Lower lobe of right lung (tissue), 2 donors: Measurements from ENCODE around the gene GPC6. TPM values are rescaled to one million over a fixed set of nuclear protein-coding genes. Genes with fewer than 3 reads are reported as not detected.

Source experiments
- ATAC-seq, 2 donors: fragments of 200-7000 bp; cut with Tn5 transposase; one replicate each; pipeline ENCODE4 v1.9.1; 2020 to 2022; ENCODE audit warnings: mild to moderate bottlenecking in 2 of 2, moderate library complexity in 2 of 2
- DNase-seq: peaks from one replicate; pipeline ENCODE4 v3.0.0-alpha.2; 2020
- H3K27ac ChIP-seq: fragments of 200-600 bp; one replicate; pipeline ENCODE4 v1.8.0; 2022
- H3K27me3 ChIP-seq: fragments of 200-600 bp; one replicate; pipeline ENCODE4 v1.8.0; 2022; ENCODE audit warnings: low read depth
- H3K36me3 ChIP-seq: fragments of 200-600 bp; one replicate; pipeline ENCODE4 v1.8.0; 2022; ENCODE audit warnings: mild to moderate bottlenecking
- H3K4me1 ChIP-seq: fragments of 200-600 bp; one replicate; pipeline ENCODE4 v1.8.0; 2022
- H3K4me3 ChIP-seq: fragments of 200-600 bp; one replicate; pipeline ENCODE4 v1.8.0; 2022; ENCODE audit warnings: mild to moderate bottlenecking
- H3K9me3 ChIP-seq: fragments of 200-600 bp; one replicate; pipeline ENCODE4 v1.8.0; 2022
- intact Hi-C: fragments of 100-400 bp; cut with DNase I; formaldehyde crosslinking; loops from one replicate; pipeline ENCODE4 v1.11.0; 2022
- total RNA-seq: library from RNA; stranded (reverse); fragmentation: NEBNext Ultra II Directional; extraction: Animal tissue kit (Norgen Biotek cat#: 25700); gene quantifications from one replicate; pipeline ENCODE4 v1.2.1, GENCODE V29; 2021
- TF ChIP-seq, protein P1 (sequence below): fragments of 200-600 bp; IDR thresholded peaks from one replicate; pipeline ENCODE4 v1.8.0; 2022; ENCODE audit warnings: antibody characterized with exemption, mild to moderate bottlenecking
- donor health status: DM: no; HTN: yes; CAD: no; lungs with severe emphysema.

GPC6 gene
- total RNA-seq, 1 donor from 2014 or later = 5.5 TPM

- ATAC-seq = no peak
- intact Hi-C loops = no loop called here
- Histone ChIP-seq H3K27me3 (no peaks in the 10 kb centered on the region), H3K4me1 (no peaks in the 10 kb centered on the region), H3K4me3 (no peak overlapping the region), H3K27ac (no peak overlapping the region), H3K36me3 (no peaks in the 10 kb centered on the region), H3K9me3 (no peaks in the 10 kb centered on the region)
- TF ChIP-seq, protein P1, sequence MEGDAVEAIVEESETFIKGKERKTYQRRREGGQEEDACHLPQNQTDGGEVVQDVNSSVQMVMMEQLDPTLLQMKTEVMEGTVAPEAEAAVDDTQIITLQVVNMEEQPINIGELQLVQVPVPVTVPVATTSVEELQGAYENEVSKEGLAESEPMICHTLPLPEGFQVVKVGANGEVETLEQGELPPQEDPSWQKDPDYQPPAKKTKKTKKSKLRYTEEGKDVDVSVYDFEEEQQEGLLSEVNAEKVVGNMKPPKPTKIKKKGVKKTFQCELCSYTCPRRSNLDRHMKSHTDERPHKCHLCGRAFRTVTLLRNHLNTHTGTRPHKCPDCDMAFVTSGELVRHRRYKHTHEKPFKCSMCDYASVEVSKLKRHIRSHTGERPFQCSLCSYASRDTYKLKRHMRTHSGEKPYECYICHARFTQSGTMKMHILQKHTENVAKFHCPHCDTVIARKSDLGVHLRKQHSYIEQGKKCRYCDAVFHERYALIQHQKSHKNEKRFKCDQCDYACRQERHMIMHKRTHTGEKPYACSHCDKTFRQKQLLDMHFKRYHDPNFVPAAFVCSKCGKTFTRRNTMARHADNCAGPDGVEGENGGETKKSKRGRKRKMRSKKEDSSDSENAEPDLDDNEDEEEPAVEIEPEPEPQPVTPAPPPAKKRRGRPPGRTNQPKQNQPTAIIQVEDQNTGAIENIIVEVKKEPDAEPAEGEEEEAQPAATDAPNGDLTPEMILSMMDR = no peak
- no peak for DNase-seq
Measured at GRCh38 chr13:93672996-93673395, 446.4 kb downstream of the GPC6 start.

DNA sequence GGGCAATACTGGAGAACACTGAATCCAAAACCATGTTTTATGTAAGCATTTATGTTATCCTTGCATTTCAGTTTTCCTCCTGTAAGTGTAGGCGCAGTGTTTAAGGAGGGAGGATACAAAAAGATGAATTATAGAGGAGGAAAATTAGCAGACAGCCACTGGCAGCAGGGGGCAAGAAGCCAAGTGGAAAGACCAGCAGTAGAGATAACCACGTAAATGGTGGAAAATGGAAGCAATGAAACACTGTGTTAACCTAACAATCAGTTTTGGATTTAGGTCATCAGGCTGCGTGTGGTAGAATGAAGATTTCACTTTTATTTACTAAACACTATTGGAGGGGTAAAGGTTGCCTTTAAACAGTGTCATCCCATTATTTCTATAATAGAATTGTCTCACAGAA lies 447.3 kb downstream of the GPC6 start:
- H3K36me3 ChIP-seq = no peaks in the 10 kb centered on the region
- H3K27me3 ChIP-seq = no peaks in the 10 kb centered on the region
- no peak overlapping the region for H3K27ac ChIP-seq
- no peaks in the 10 kb centered on the region for H3K4me1 ChIP-seq
- H3K9me3 ChIP-seq = no peaks in the 10 kb centered on the region
- ATAC-seq (no peak), DNase-seq (no peak)
- TF ChIP-seq, protein P1 = no peak
- intact Hi-C loops = no loop called here
- no peak overlapping the region for H3K4me3 ChIP-seq

GRCh38 chr13:93674337-93674755 lies 447.7 kb downstream of the GPC6 start:
- no peak overlapping the region for H3K27ac ChIP-seq
- TF ChIP-seq, protein P1 = no peak
- no peaks in the 10 kb centered on the region for H3K9me3 ChIP-seq
- ATAC-seq = no peak
- intact Hi-C loops = no loop called here
- no peaks in the 10 kb centered on the region for H3K27me3 ChIP-seq
- H3K36me3 ChIP-seq = no peaks in the 10 kb centered on the region
- no peaks in the 10 kb centered on the region for H3K4me1 ChIP-seq
- DNase-seq = no peak
- no peak overlapping the region for H3K4me3 ChIP-seq

DNA sequence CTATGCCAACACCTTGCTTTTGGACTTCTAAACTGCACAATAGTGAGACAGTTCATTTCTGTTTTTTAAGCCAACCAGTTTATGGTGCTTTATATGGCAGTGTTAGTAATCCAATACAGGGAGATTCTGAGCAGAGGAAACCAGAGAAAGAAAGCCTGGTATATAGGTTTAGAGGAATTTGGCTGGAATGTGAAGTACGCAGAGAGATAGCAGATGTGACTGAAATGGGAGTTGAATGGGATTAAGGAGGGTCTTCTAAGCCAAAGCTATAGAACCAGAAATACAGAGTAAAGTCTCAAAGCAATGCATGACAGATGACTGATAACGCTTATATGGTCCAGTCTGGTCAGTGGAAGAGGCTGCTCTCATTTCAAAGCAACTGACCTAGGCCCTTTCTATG lies 453.7 kb downstream of the GPC6 start:
- Histone ChIP-seq H3K36me3 (no peaks in the 10 kb centered on the region), H3K4me1 (no peaks in the 10 kb centered on the region), H3K4me3 (no peak overlapping the region), H3K27me3 (no peaks in the 10 kb centered on the region), H3K9me3 (no peaks in the 10 kb centered on the region), H3K27ac (no peak overlapping the region)
- intact Hi-C loops = no loop called here
- TF ChIP-seq, protein P1 = no peak
- DNase-seq = no peak
- no peak for ATAC-seq

DNA sequence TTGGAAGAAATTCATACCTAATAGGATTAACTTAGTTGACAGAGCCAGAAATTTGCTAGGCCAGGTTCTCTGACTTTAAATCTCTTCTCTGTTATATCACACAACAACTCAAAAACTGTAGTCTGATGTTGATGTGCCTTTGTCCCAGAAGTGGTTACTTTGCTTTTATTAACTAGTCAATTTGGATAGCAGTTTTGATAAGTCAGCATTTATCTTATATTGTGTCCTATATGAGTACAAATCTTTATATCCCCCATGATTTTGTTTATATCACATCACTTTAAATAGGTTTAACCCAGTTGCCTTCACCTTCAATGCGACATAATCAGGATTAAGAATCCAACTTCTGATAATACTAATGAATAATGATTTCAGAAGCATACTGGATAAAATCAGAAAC lies 459.3 kb downstream of the GPC6 start:
- H3K4me3 ChIP-seq = no peak overlapping the region
- H3K4me1 ChIP-seq = no peaks in the 10 kb centered on the region
- DNase-seq (no peak), ATAC-seq (no peak)
- no peak overlapping the region for H3K27ac ChIP-seq
- no peaks in the 10 kb centered on the region for H3K36me3 ChIP-seq
- no peaks in the 10 kb centered on the region for H3K27me3 ChIP-seq
- intact Hi-C loops = no loop called here
- TF ChIP-seq, protein P1 = no peak
- no peaks in the 10 kb centered on the region for H3K9me3 ChIP-seq

DNA sequence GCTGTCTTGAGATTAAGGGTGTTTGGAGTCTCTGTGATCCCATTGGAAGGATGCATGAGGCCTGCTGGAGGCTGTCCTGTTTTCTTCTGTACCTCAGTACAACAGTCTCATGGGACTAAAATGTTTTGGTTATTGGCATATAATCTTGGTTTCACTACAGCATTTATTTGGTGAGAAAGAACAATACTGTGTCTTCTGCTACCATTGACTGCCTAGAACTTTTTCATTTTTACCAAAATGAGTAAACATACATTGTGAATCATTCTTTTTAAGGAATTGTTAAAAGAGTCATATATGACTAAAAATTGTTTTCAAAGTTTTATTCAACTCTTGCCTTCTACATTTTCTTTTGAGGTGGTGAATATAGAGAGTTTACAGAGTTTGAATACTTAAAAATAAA lies 459.8 kb downstream of the GPC6 start:
- no peak for DNase-seq
- Histone ChIP-seq H3K9me3 (no peaks in the 10 kb centered on the region), H3K27me3 (no peaks in the 10 kb centered on the region), H3K27ac (no peak overlapping the region), H3K4me3 (no peak overlapping the region), H3K36me3 (no peaks in the 10 kb centered on the region), H3K4me1 (no peaks in the 10 kb centered on the region)
- intact Hi-C loops = no loop called here
- TF ChIP-seq, protein P1 = no peak
- no peak for ATAC-seq
